Epithelial cell of esophagus (primary cell): ENCODE results near the gene MOAP1.
"Not testable (repeated sequence)": the region's sequence is repeated elsewhere in the genome, so short reads cannot be mapped to it uniquely, and the experiment has no call there.

ENCODE experiments used
- DNase-seq: peaks from one replicate; pipeline ENCODE4 v3.0.0; 2010; ENCODE audit warnings: low read depth
- H3K4me3 ChIP-seq: 2 replicates; pipeline ENCODE4 v1.5.1; 2011; ENCODE audit warnings: mild to moderate bottlenecking, low read length, control low read depth
- CTCF ChIP-seq: IDR thresholded peaks from 2 replicates; pipeline ENCODE4 v1.5.1; 2011; ENCODE audit warnings: low read depth, mild to moderate bottlenecking, low read length, control low read depth, inconsistent platforms; ENCODE audit not compliant: insufficient read depth; ENCODE audit errors: missing control alignments

MOAP1 gene

GRCh38 chr14:93183596-93184317, 940 bp downstream of the MOAP1 start:
- TF ChIP-seq CTCF, result no peak
- H3K4me3 ChIP-seq, result peak overlapping the region; percentile 90
- no peak for DNase-seq

- DNase-seq, result no peak
- TF ChIP-seq CTCF, result no peak
- no peak overlapping the region for H3K4me3 ChIP-seq
Observed at GRCh38 chr14:93175492-93175891, 9.2 kb downstream of the MOAP1 start.

GRCh38 chr14:93174731-93175130, 10.0 kb downstream of the MOAP1 start:
- peak; percentile 58 for DNase-seq
- not testable (repeated sequence) for H3K4me3 ChIP-seq

- peak; percentile 52 for DNase-seq
- no peak overlapping the region for H3K4me3 ChIP-seq
- TF ChIP-seq CTCF, result no peak
Observed at GRCh38 chr14:93173943-93174395, 10.7 kb downstream of the MOAP1 start.

- TF ChIP-seq CTCF, result no peak
- no peak for DNase-seq
- no peak overlapping the region for H3K4me3 ChIP-seq
Observed at GRCh38 chr14:93171376-93171775, 13.3 kb downstream of the MOAP1 start.

- DNase-seq, H3K4me3 ChIP-seq: not testable (repeated sequence)
Observed at GRCh38 chr14:93170141-93170540, 14.6 kb downstream of the MOAP1 start.

- DNase-seq, result not testable (repeated sequence)
Observed at GRCh38 chr14:93169619-93170018, 15.1 kb downstream of the MOAP1 start.

GRCh38 chr14:93168610-93169009, 16.1 kb downstream of the MOAP1 start:
- not testable (repeated sequence) for DNase-seq, H3K4me3 ChIP-seq

More at GRCh38 chr14:93169619-93170018, 15.1 kb downstream of the MOAP1 start:
- H3K4me3 ChIP-seq, result not testable (repeated sequence)

- DNase-seq, H3K4me3 ChIP-seq: not testable (repeated sequence)
Observed at GRCh38 chr14:93165271-93166265, 19.1 kb downstream of the MOAP1 start.
